ENCODE data around the gene UCP2.
"Not testable (repeated sequence)": the region's sequence is repeated elsewhere in the genome, so short reads cannot be mapped to it uniquely, and the experiment has no call there.

The UCP2 gene

DNA sequence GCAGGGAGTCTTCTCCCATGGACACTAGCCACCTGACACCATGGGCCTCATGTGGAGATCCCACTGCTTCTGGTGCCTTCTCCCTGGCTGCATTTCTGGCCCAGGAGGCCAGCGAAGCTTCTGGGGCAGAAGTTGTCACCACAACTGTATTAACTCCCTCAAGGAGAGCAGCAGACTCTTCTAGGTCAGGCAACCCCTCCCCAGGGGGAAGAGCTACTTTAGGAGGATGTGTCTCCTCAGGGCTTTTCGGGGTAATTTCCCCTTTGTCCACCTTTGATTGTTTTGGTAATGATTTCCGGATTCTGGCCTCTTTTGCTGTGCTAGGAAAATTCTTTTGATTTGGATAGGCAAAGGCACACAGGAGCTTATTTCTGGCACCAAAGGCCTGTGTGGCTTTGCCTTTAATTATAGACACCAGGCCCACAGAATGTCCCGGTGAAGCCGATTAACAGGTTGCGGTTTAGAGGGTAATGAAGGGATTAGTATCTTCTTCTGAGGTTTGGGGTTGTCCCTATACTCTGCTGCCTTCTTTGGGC lies 8.9 kb upstream of the UCP2 start:
- DNase-seq = no peak

DNA sequence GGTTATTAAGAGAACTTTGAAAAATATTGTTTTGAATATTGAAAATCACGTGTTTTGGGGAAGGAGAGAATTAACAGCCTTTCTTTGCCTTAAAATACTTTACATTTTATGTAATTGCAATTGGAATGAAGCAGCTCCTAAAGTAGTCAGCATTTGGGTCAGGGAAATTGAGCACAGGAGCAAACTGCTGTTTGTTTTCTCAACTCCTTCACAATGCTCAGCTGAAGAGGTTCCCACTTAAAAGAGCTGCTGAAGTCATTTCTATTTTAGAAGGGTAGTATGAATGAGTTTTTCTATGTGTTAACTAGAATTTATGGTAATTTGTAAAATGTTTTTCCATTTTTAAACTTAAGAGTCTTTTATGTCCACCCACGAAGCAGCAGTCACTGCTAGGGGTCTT lies 8.1 kb upstream of the UCP2 start:
- DNase-seq = no peak

GRCh38 chr11:73989156-73989555 lies 6.5 kb upstream of the UCP2 start:
- no peak for DNase-seq

DNA sequence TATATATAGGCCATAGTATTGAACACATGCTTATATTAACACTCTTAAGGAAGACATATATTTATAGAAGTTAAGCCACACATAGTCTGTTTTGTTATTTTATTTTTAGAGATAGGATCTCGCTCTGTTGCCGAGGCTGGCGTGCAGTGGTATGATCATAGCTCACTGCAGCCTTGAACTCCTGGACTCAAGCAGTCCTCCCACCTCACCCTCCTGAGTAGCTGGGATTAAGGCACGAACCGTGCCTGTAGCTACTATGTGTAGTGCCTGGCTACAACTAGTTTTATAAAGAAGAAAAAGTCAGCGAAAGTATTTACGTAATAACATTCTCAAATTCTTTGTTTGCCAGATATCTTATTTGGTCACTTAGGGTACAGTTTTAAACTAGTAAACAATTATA lies 5.6 kb upstream of the UCP2 start:
- no peak for DNase-seq

DNA sequence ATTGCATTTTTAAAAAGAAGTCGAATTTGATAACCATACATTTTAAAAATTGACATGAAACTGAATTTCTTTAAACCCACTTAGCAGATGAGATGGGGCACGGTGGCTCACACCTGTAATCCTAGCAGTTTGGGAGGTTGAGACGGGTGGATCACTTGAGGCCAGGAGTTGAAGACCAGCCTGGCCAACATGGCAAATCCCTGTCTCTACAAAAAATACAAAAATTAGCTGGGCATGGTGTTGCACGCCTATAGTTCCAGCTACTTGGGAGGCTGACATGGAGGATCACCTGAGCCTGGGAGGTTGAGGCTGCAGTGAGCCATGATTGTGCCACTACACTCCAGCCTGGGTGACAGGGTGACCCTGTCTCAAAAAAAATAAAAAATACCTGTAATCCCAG lies 3.0 kb upstream of the UCP2 start:
- DNase-seq = not testable (repeated sequence)

GRCh38 chr11:73983741-73984538 lies 1.3 kb upstream of the UCP2 start:
- DNase-seq = no peak

DNA sequence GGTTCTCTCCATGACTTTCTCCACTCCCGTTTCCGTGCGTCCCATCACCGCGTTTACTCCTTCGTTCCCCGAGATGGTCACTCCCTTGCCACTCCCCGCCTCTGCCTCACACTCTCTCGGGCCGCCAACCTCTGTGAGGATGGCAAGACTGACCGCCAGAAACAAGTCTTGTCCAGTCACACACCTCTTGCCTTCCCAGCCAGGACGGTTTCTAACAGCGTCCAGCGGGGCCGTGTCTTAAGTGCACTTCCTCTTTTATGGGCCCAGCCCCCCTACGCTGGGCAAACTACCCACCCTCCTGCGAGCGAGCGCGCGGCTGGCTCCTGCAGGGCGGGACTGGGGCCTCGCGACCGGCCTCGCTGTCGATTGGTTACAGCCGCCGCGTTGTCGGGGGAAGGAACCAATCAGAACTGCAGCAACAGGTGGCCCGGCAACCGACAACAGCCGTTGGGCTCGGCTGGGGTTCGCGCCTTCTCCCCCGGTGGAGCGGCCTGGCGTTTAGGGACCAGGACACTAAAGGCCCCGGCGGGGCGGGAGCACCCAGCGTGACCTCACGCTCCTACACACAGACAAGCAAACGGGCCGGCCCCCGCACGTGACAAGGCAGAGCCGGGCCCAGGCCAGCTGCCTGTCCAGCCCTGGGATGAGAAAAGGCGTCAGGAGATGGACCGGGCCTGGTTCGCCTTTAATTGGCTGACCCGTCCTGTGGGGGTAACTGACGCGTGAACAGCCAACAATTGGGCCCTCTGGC lies 522 bp upstream of the UCP2 start:
- DNase-seq = no peak

- DNase-seq = no peak
Observed at GRCh38 chr11:73981051-73981805, 1.4 kb downstream of the UCP2 start.

DNA sequence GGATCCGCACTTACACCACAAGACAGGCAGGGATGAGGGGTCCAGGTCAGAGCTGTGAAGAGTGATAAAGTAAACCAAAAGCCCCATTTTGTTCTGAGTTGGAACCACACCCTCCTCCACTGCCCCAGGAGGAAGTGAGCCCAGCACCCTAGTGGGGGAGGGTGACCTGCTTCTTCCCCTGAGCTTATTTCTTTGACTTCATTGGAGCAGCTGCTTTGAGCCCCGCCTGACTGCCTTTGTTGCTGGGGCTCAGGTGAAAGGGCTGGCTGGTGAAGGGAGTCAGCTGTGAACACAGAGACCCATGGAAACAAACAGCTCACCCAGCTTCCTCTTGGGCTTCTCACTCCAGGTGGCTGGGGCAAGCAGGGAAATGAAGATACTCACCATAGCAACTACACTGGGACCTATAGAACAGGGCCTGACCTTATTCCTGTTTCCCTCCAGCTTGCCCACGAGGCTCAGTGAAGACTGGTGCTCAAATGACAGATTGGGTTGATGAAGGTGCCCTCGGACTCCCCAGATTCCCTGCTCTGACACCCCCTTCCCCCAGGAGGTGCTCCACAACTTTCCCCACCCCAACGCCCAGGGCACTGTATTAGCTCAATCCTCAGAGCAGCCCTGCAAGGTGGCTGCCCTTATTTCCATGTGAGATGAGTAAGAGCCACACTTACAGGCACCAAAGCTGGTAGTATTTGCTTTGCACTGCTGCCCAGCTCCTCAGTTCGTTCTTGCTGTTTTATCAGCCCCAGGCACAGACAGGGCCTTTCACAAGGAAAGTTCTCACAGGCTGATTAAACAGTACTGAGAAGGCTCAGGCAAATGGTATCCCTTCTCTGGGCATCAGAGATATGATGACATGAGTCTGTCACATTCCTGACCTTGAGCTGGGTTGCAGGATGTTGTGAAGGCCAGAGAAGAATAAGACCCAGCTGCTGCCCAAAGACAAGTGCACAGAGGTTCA lies 2.4 kb downstream of the UCP2 start:
- DNase-seq = no peak

GRCh38 chr11:73978576-73979086 lies 4.0 kb downstream of the UCP2 start:
- DNase-seq = no peak

DNA sequence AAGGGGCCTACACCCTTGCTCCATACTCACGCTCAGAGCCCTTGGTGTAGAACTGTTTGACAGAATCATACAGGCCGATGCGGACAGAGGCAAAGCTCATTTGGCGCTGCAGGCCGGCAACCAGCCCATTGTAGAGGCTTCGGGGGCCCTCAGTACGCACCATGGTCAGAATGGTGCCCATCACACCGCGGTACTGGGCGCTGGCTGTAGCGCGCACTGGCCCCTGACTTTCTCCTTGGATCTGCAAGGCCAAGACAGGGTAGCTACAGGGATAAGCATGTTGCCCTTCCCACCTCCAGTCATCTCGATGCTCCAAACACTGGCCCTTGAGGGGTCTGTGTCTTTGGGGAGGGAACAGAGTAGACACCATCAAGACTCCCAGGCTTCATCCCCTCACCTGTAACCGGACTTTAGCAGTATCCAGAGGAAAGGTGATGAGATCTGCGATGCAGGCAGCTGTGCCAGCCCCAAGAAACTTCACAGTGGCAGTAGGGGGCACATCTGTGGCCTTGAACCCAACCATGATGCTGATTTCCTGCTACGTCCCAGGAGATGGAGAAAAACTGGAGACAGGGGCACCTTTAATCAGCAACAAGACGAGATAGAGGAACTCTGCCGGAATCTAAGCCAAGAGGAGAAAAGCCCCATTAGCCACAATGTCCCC lies 4.7 kb downstream of the UCP2 start:
- DNase-seq = no peak

DNA sequence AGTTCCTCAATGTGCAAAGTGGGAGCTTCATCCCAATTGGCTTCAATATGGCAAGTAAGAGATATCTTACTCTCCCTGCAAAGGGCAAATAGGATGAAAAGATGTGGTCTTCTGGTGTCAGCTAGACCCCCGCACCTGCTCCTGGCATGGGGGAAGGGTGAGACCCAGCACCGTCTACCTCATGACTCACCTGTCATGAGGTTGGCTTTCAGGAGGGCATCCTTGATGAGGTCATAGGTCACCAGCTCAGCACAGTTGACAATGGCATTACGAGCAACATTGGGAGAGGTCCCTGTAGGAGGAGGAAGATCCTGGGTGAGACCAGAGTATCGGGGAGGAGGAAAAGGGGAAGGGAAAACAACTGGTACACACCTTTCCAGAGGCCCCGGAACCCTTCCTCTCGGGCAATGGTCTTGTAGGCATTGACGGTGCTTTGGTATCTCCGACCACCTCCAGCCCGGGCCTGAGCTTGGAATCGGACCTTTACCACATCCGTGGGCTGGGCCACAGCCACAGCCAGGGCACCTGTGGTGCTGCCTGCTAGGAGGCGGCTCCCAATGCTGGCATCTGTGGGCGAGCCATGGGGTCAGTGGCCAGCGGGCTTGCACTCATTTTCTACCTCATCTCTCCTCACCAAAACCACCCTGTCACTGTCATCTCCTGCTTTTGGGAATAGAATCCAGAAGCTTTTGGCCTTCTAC lies 6.0 kb downstream of the UCP2 start:
- DNase-seq = no peak

GRCh38 chr11:73975479-73975757 lies 7.2 kb downstream of the UCP2 start:
- no peak for DNase-seq

DNA sequence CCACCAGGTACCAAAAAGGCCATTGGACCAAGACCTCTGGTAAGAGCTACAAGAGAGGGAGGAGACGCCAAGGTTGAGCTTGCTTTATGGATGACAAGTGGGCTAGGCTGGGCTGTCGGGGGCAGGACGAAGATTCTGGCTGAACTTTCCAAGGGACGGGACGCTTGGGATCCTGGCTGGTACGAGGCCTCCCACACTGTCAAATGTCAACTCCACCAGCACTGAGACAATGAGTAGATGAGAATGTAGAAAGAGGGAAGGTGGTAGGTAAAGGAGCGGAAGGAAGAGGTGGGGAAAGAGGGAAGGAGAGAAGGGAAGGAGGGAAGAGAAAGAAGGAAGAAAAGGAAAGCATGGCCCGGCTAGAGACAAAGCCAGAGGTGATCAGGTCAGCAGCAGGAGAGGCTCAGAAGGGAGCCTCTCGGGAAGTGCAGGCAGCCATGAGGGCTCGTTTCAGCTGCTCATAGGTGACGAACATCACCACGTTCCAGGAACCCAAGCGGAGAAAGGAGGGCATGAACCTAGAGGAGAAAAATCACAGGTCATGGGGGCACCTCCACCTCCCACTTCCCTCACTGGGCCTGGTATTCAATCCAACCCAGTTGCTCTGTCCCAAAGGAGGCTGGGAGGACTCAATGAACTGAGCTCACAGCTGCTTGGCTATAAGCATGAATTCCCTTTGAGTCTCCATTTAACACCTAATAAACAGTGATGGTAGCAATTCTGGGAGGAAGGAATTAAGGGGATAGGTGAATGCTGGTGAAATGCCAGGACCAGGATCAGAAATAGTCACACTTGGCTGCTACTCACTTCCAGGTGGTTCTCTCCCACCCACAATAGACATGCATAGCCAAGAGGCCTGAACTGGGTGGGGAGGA lies 7.8 kb downstream of the UCP2 start:
- DNase-seq = no peak

DNA sequence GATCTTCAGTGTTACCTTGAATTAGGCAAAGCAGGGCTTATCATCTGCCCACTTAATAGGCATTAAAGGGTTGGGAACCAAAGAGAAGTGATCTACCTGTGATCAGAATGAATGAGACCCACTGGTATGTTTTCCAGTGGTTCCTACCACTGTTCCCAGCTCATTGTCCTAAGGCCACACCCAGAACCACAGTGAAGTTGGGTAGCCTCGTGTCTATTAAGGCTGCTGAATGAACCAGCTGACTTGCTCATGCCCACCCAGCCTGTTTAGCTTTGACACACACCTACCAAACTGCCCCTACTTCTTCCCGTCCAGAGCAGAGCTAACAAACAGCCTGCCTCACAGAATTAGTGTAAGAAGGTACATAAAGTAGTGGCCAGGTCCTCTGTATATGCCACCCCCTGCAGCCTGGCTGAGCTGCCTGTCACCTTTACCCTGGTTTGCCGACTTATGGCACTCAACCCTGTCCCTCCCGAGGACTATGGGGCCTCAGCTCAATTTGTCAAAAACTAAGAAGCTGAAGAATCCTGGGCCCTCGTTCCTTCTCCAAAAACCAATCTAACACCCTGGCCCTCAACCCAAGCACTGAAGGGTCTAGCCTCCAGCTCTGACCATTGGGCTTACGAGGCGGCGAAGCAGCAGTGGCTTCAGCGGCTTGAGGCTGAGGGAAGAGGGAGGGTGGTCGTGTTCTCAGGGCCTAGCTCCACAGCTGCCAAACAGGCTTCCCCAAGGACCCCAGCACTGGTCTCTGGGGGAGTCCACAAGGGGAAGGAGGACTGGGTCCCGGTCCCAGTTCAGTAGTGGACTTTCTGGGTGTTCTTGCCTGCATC lies 9.8 kb downstream of the UCP2 start:
- DNase-seq = no peak

- no peak for DNase-seq
Observed at GRCh38 chr11:73972187-73972586, 10.5 kb downstream of the UCP2 start.

- no peak for DNase-seq
Observed at GRCh38 chr11:73971175-73971719, 11.4 kb downstream of the UCP2 start.

- no peak for DNase-seq
Observed at GRCh38 chr11:73969991-73970800, 12.4 kb downstream of the UCP2 start.
